Activated B cell treated with CpG ODN at 0.5 μM for 24 hours (primary cell): Measurements from ENCODE around the gene C6orf89. TPM values are rescaled to one million over a fixed set of nuclear protein-coding genes. Genes with fewer than 3 reads are reported as not detected.
A peak's percentile ranks its signal among the peaks of the same experiment; 100 is the strongest.

ENCODE experiments used
- ATAC-seq: fragments of 200-7000 bp; cut with Tn5 transposase; one replicate; pipeline ENCODE4 v1.10.0; 2021; ENCODE audit warnings: low read depth, mild to moderate bottlenecking, moderate library complexity
- CTCF ChIA-PET: fragments of 350-600 bp; sonication (Branson Sonifier 250); formaldehyde crosslinking; loops from one replicate; lab custom pipeline; 2021; ENCODE audit warnings: antibody characterized with exemption; lab: Charles Lee
- POLR2A ChIA-PET: fragments of 350-600 bp; sonication (Branson Sonifier 250); formaldehyde crosslinking; loops from one replicate; lab custom pipeline; 2021; ENCODE audit warnings: antibody characterized with exemption; lab: Charles Lee
- DNase-seq: peaks from one replicate; pipeline ENCODE4 v3.0.0; 2022
- H3K27ac Mint-ChIP-seq: one replicate; pipeline ENCODE4 v1.8.0; 2020; ENCODE audit warnings: mixed read lengths
- H3K27me3 Mint-ChIP-seq: one replicate; pipeline ENCODE4 v1.8.0; 2021; ENCODE audit warnings: mixed read lengths
- H3K36me3 Mint-ChIP-seq: one replicate; pipeline ENCODE4 v1.8.0; 2021; ENCODE audit warnings: low read depth, mixed read lengths
- H3K4me1 Mint-ChIP-seq: one replicate; pipeline ENCODE4 v1.8.0; 2021; ENCODE audit warnings: mixed read lengths
- H3K4me3 Mint-ChIP-seq: one replicate; pipeline ENCODE4 v1.8.0; 2020; ENCODE audit warnings: mild to moderate bottlenecking, mixed read lengths
- H3K9me3 Mint-ChIP-seq: one replicate; pipeline ENCODE4 v1.8.0; 2020; ENCODE audit warnings: mixed read lengths
- intact Hi-C: fragments of 100-400 bp; cut with micrococcal nuclease; formaldehyde crosslinking; loops from one replicate; pipeline ENCODE4 v1.15.1; 2024
- total RNA-seq: library from RNA; stranded (reverse); gene quantifications from 2 replicates; pipeline ENCODE4 v1.2.3, GENCODE V29; 2022
- TF ChIP-seq, protein P1 (sequence below): fragments of 200-600 bp; IDR thresholded peaks from one replicate; pipeline ENCODE4 v1.8.0; 2022; ENCODE audit warnings: antibody characterized with exemption, mild to moderate bottlenecking

The C6orf89 gene
- total RNA-seq, 1 donor from 2014 or later: 30.3 TPM

DNA sequence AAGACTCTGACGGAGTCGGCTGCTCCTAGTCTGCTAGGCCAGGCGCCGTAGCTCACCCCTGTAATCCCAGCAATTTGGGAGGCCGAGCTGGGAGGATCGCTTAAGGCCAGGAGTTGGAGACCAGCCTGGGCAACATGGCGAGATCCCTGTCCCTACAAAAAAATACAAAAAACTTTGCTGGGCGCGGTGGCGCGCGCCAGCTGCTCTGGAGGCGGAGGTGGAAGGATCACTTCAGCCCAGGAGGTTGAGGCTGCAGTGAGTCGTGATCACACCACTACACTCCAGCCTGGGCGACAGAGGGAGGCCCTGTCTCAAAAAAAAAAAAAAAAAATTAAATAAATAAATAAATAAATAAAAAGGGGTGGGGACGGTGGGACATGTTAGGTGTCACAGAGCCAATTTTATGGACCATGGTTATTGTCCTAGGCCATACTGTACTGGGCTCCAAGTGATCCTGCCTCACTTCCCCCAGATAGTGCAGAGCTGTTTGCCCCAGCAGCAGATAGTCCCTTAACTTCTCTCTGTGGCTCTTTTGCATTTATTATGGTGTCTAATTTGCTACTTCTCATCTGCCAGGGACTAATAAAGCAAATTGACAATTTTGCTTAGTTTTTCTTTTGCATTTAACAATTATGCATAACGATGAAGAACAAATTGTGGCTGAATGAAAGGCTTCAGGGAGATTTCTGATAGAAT, 74.0 kb downstream of the C6orf89 start:
- DNase-seq (no peak), ATAC-seq (no peak)
- intact Hi-C loops: loop anchor here (5.0 kb wide), 1 partner anchor 72 kb away; the partner anchor contains the start of gene C6orf89
- Mint-ChIP-seq H3K27ac (no peak overlapping the region), H3K36me3 (peaks cover 2% of the 10 kb centered on the region), H3K4me1 (peaks cover 51% of the 10 kb centered on the region), H3K27me3 (no peaks in the 10 kb centered on the region), H3K4me3 (no peak overlapping the region), H3K9me3 (no peaks in the 10 kb centered on the region)
- TF ChIP-seq, protein P1, sequence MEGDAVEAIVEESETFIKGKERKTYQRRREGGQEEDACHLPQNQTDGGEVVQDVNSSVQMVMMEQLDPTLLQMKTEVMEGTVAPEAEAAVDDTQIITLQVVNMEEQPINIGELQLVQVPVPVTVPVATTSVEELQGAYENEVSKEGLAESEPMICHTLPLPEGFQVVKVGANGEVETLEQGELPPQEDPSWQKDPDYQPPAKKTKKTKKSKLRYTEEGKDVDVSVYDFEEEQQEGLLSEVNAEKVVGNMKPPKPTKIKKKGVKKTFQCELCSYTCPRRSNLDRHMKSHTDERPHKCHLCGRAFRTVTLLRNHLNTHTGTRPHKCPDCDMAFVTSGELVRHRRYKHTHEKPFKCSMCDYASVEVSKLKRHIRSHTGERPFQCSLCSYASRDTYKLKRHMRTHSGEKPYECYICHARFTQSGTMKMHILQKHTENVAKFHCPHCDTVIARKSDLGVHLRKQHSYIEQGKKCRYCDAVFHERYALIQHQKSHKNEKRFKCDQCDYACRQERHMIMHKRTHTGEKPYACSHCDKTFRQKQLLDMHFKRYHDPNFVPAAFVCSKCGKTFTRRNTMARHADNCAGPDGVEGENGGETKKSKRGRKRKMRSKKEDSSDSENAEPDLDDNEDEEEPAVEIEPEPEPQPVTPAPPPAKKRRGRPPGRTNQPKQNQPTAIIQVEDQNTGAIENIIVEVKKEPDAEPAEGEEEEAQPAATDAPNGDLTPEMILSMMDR: no peak
- CTCF ChIA-PET: no interaction called here
- POLR2A ChIA-PET: interaction anchor here (0.6 to 0.7 kb wide), 2 partner anchors 66 to 228 kb away, joined by 4 to 5 read pairs; no protein-coding TSS in a partner anchor

DNA sequence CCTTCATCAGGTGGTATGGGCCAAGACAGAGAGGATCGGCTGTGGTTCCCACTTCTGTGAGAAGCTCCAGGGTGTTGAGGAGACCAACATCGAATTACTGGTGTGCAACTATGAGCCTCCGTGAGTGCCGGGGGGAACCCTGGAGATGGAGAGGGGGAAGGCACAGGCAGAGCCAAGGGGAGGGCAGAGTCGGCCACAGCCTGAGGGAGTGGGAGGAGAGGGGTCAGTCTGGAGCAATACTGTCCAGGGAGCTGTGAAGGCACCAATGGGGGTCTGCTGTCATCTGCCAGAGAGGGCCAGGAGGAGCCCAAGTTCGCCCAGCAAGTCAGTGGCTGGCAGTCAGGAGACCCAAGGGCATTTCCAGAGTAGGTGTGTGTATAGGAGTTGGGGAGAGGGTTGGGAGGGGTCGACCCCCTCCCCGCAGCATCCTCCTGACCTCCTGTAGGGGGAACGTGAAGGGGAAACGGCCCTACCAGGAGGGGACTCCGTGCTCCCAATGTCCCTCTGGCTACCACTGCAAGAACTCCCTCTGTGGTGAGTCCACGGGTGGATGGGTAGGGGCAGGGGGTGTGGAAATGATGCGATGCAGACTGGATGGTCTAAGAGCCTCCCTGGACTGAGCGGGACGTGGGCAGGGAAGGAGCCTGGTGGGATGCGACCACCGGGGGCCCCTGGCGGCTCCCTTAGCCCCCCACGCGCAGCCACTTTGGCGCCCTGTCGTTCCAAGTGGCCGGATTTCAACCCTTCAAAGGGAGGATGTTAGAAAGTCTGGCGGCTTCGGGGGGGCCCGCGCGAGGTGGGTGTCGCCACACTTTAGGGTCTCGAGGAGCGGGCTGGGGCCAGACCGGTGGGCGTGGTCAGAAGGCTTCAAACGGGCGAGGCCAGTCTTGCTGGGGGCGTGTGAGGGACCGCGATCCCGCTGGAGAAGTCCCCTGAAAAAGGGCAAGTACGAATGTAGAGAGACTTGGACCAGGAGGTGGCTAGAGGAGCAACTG, 76.0 kb downstream of the C6orf89 start:
- Mint-ChIP-seq H3K9me3 (no peaks in the 10 kb centered on the region), H3K27ac (peak overlapping the region; percentile 53), H3K27me3 (no peaks in the 10 kb centered on the region), H3K4me3 (no peak overlapping the region), H3K36me3 (peaks cover 7% of the 10 kb centered on the region), H3K4me1 (peaks cover 34% of the 10 kb centered on the region)
- CTCF ChIA-PET: no interaction called here
- intact Hi-C loops: loop anchor here (5.0 kb wide), 1 partner anchor 74 kb away; the partner anchor contains the start of gene C6orf89
- TF ChIP-seq, protein P1: no peak
- DNase-seq (no peak), ATAC-seq (no peak)
- POLR2A ChIA-PET: interaction anchor here (0.7 to 2.7 kb wide), 2 partner anchors 25 to 279 kb away, joined by 3 to 11 read pairs; partner anchors contain the start of gene MTCH1

DNA sequence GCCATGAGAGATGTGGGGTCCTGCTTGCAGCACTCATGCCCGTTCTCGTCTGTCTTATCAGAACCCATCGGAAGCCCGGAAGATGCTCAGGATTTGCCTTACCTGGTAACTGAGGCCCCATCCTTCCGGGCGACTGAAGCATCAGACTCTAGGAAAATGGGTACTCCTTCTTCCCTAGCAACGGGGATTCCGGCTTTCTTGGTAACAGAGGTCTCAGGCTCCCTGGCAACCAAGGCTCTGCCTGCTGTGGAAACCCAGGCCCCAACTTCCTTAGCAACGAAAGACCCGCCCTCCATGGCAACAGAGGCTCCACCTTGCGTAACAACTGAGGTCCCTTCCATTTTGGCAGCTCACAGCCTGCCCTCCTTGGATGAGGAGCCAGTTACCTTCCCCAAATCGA, 77.1 kb downstream of the C6orf89 start:
- Mint-ChIP-seq H3K27me3 (no peaks in the 10 kb centered on the region), H3K9me3 (no peaks in the 10 kb centered on the region), H3K36me3 (peaks cover 16% of the 10 kb centered on the region), H3K27ac (peak overlapping the region; percentile 88), H3K4me3 (peak overlapping the region; percentile 67), H3K4me1 (peaks cover 30% of the 10 kb centered on the region)
- TF ChIP-seq, protein P1: no peak
- peak; percentile 80 for ATAC-seq
- intact Hi-C loops: loop anchor here (1.0 to 5.0 kb wide), 3 partner anchors 23 to 76 kb away; partner anchors contain the start of genes C6orf89, FGD2 and MTCH1
- peak; percentile 74 for DNase-seq
- ChIA-PET POLR2A (interaction anchor here (0.7 to 2.7 kb wide), 3 partner anchors 23 to 280 kb away, joined by 3 to 11 read pairs (median 3); partner anchors contain the start of genes MTCH1 and PPIL1), CTCF (interaction anchor here (1.1 to 1.6 kb wide), 3 partner anchors 23 to 55 kb away, joined by 4 to 5 read pairs (median 4); partner anchors contain the start of gene MTCH1)

DNA sequence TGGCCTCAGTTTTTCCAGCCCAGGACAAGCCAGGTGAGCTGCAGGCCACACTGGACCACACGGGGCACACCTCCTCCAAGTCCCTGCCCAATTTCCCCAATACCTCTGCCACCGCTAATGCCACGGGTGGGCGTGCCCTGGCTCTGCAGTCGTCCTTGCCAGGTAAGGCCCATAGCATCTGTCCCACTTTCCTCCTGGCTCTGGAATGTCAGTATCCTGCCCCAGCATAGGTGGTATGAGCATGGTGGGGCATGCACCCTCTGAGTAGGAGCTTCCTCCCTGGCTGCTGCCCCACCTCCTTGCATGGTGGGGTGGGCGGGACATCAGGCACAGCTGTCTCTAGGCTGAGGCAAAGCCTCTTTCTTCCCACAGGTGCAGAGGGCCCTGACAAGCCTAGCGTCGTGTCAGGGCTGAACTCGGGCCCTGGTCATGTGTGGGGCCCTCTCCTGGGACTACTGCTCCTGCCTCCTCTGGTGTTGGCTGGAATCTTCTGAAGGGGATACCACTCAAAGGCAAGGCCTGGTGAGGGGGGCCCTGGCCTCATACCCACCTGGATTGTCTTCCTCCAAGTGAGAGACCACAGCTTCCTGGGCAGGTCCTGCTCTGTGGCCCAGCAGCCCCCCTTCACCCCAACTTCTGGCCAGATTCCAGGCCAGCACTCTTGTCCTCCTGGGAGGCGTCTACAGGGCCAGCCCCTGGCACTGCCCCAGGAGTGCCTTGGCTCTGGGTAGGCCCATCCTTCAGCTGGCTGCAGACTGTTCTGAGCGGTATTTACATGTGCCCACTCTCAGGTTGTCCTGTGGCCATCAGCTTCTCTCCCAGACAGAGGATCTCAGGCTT, 77.9 kb downstream of the C6orf89 start:
- CTCF ChIA-PET: interaction anchor here (1.1 to 1.6 kb wide), 3 partner anchors 22 to 54 kb away, joined by 4 to 5 read pairs (median 4); partner anchors contain the start of gene MTCH1
- H3K9me3 Mint-ChIP-seq: no peaks in the 10 kb centered on the region
- TF ChIP-seq, protein P1: no peak
- H3K36me3 Mint-ChIP-seq: peaks cover 23% of the 10 kb centered on the region
- H3K27ac Mint-ChIP-seq: peak overlapping the region; percentile 88
- peak; percentile 75 for ATAC-seq
- POLR2A ChIA-PET: interaction anchor here (0.6 to 2.7 kb wide), 4 partner anchors 23 to 89 kb away, joined by 3 to 11 read pairs (median 4); partner anchors contain the start of genes MTCH1 and PPIL1
- H3K4me3 Mint-ChIP-seq: peak overlapping the region; percentile 67
- H3K27me3 Mint-ChIP-seq: no peaks in the 10 kb centered on the region
- intact Hi-C loops: loop anchor here (1.0 to 5.0 kb wide), 3 partner anchors 23 to 76 kb away; partner anchors contain the start of genes C6orf89, FGD2 and MTCH1
- DNase-seq: no peak
- peaks cover 30% of the 10 kb centered on the region for H3K4me1 Mint-ChIP-seq
